DMS53 treated with DMSO at 0.1 percent for 48 hours (cell line): ENCODE measurements around the gene MAP7.
"Not testable (repeated sequence)": the region's sequence is repeated elsewhere in the genome, so short reads cannot be mapped to it uniquely, and the experiment has no call there.

Source experiments
- DNase-seq: peaks from one replicate; lab custom pipeline; 2025; ENCODE audit not compliant: unreplicated experiment; lab: John Stamatoyannopoulos, UW

Gene MAP7

GRCh38 chr6:136508725-136509392 lies 41.4 kb downstream of the MAP7 start:
- DNase-seq, result no peak

GRCh38 chr6:136506124-136506799 lies 44.0 kb downstream of the MAP7 start:
- DNase-seq, result no peak

- DNase-seq, result no peak
These were observed 46.8 kb downstream of the MAP7 start for GRCh38 chr6:136503303-136504029.

GRCh38 chr6:136502786-136503185 lies 47.4 kb downstream of the MAP7 start:
- no peak for DNase-seq

GRCh38 chr6:136501514-136501913 lies 48.7 kb downstream of the MAP7 start:
- no peak for DNase-seq

- no peak for DNase-seq
These were observed 49.1 kb downstream of the MAP7 start for GRCh38 chr6:136501096-136501495.

GRCh38 chr6:136500414-136500813 lies 49.8 kb downstream of the MAP7 start:
- DNase-seq, result no peak

GRCh38 chr6:136499370-136499769 lies 50.9 kb downstream of the MAP7 start:
- DNase-seq, result no peak

- not testable (repeated sequence) for DNase-seq
These were observed 53.8 kb downstream of the MAP7 start for GRCh38 chr6:136496449-136496848.

GRCh38 chr6:136494710-136495109 lies 55.5 kb downstream of the MAP7 start:
- no peak for DNase-seq

- no peak for DNase-seq
These were observed 56.2 kb downstream of the MAP7 start for GRCh38 chr6:136494059-136494458.

- no peak for DNase-seq
These were observed 57.8 kb downstream of the MAP7 start for GRCh38 chr6:136492409-136492808.

- DNase-seq, result no peak
These were observed 58.5 kb downstream of the MAP7 start for GRCh38 chr6:136491754-136492153.

- DNase-seq, result no peak
These were observed 59.0 kb downstream of the MAP7 start for GRCh38 chr6:136491251-136491650.

GRCh38 chr6:136489689-136490033 lies 60.6 kb downstream of the MAP7 start:
- DNase-seq, result not testable (repeated sequence)

GRCh38 chr6:136487759-136488425 lies 62.3 kb downstream of the MAP7 start:
- no peak for DNase-seq

GRCh38 chr6:136486357-136486756 lies 63.9 kb downstream of the MAP7 start:
- no peak for DNase-seq

- DNase-seq, result no peak
These were observed 66.3 kb downstream of the MAP7 start for GRCh38 chr6:136483906-136484305.

GRCh38 chr6:136483005-136483404 lies 67.2 kb downstream of the MAP7 start:
- DNase-seq, result not testable (repeated sequence)

- DNase-seq, result no peak
These were observed 72.7 kb downstream of the MAP7 start for GRCh38 chr6:136477548-136477947.

GRCh38 chr6:136475686-136476085 lies 74.5 kb downstream of the MAP7 start:
- no peak for DNase-seq

- no peak for DNase-seq
These were observed 76.0 kb downstream of the MAP7 start for GRCh38 chr6:136474241-136474640.
